Caco-2 (cell line): ENCODE measurements around the gene TFF3. TPM values are rescaled to one million over a fixed set of nuclear protein-coding genes. Genes with fewer than 3 reads are reported as not detected.

Experiments used
- BruUV-seq: library from RNA; stranded (reverse); fragments of 400-500 nt; replicated peaks from 2 replicates; lab custom pipeline; 2021; lab: Mats Ljungman, UMichigan
- CTCF ChIA-PET: fragments of 300-600 bp; sonication (Branson Sonifier 250); formaldehyde crosslinking; loops from one replicate; lab custom pipeline; 2022; ENCODE audit warnings: antibody characterized with exemption; lab: Charles Lee
- POLR2A ChIA-PET: fragments of 300-600 bp; sonication (Branson Sonifier 250); formaldehyde crosslinking; loops from one replicate; lab custom pipeline; 2022; ENCODE audit warnings: antibody characterized with exemption; lab: Charles Lee
- DNase-seq, 2 experiments: peaks; one replicate each; pipeline versions ENCODE4 v3.0.0 to v3.0.0-alpha.2; 2020 to 2022
- H3K27me3 ChIP-seq: replicated peaks from 2 replicates; pipeline ENCODE4 v1.6.0; 2011; ENCODE audit warnings: low read length; ENCODE audit not compliant: control insufficient read depth, insufficient read depth
- H3K36me3 ChIP-seq: 2 replicates; pipeline ENCODE4 v1.5.1; 2011; ENCODE audit warnings: low read length; ENCODE audit not compliant: control insufficient read depth, insufficient read depth
- H3K4me1 ChIP-seq: fragments of 250-450 bp; sonication (Bioruptor Pico); 2 replicates; pipeline ENCODE4 v1.5.1; 2020; ENCODE audit warnings: mild to moderate bottlenecking
- H3K4me3 ChIP-seq: 2 replicates; pipeline ENCODE4 v1.5.1; 2011; ENCODE audit warnings: low read depth, mild to moderate bottlenecking, control low read depth, low read length
- H3K9me3 ChIP-seq: fragments of 250-450 bp; sonication (Bioruptor Pico); 2 replicates; pipeline ENCODE4 v1.5.1; 2020; ENCODE audit warnings: mild to moderate bottlenecking, moderate library complexity
- H3K27ac Mint-ChIP-seq: one replicate; pipeline ENCODE4 v1.8.0; 2022; ENCODE audit warnings: mixed read lengths; ENCODE audit not compliant: unreplicated experiment
- H3K27me3 Mint-ChIP-seq: one replicate; pipeline ENCODE4 v1.8.0; 2022; ENCODE audit warnings: mixed read lengths; ENCODE audit not compliant: insufficient read depth, unreplicated experiment
- H3K36me3 Mint-ChIP-seq: one replicate; pipeline ENCODE4 v1.8.0; 2022; ENCODE audit warnings: mild to moderate bottlenecking, mixed read lengths; ENCODE audit not compliant: insufficient read depth, unreplicated experiment
- H3K4me1 Mint-ChIP-seq: one replicate; pipeline ENCODE4 v1.8.0; 2022; ENCODE audit warnings: low read depth, mixed read lengths; ENCODE audit not compliant: unreplicated experiment
- H3K4me3 Mint-ChIP-seq: one replicate; pipeline ENCODE4 v1.8.0; 2022; ENCODE audit warnings: mild to moderate bottlenecking, moderate library complexity, mixed read lengths; ENCODE audit not compliant: unreplicated experiment
- H3K9me3 Mint-ChIP-seq: one replicate; pipeline ENCODE4 v1.8.0; 2022; ENCODE audit warnings: mixed read lengths; ENCODE audit not compliant: unreplicated experiment
- intact Hi-C: fragments of 100-400 bp; cut with micrococcal nuclease; formaldehyde crosslinking; loops from one replicate; pipeline ENCODE4 v1.10.0; 2022; ENCODE audit not compliant: unreplicated experiment
- total RNA-seq: library from RNA; stranded (reverse); gene quantifications from 2 replicates; pipeline ENCODE4 v1.2.3, GENCODE V29; 2022
- TF ChIP-seq, protein P1 (sequence below), 2 experiments: fragments of 200-600 bp in 1 of 2; IDR thresholded peaks; 1 replicate in 1 of 2; 2 replicates in 1 of 2; pipeline versions ENCODE4 v1.5.1 to v1.8.0; 2011 to 2022; ENCODE audit warnings: antibody characterized with exemption in 1 of 2, control low read depth in 1 of 2, inconsistent platforms in 1 of 2, low read depth in 1 of 2, low read length in 1 of 2, mild to moderate bottlenecking in 1 of 2, moderate library complexity in 1 of 2; ENCODE audit not compliant: insufficient read depth in 1 of 2, severe bottlenecking in 1 of 2, unreplicated experiment in 1 of 2

The TFF3 gene
- total RNA-seq, 1 experiment from 2014 or later: 65.8 TPM

GRCh38 chr21:42362700-42363099 is 47.5 kb upstream of the TFF3 start:
- Mint-ChIP-seq H3K27ac (no peak overlapping the region), H3K9me3 (no peaks in the 10 kb centered on the region), H3K4me3 (no peak overlapping the region), H3K36me3 (no peaks in the 10 kb centered on the region), H3K4me1 (peaks cover 25% of the 10 kb centered on the region), H3K27me3 (no peaks in the 10 kb centered on the region)
- H3K9me3 ChIP-seq: no peaks in the 10 kb centered on the region
- no peak for DNase-seq
- ChIA-PET POLR2A (no interaction called here), CTCF (interaction anchor here (0.6 to 0.7 kb wide), 3 partner anchors 96 to 456 kb away, joined by 3 to 5 read pairs (median 4); no protein-coding TSS in a partner anchor)
- H3K36me3 ChIP-seq: no peaks in the 10 kb centered on the region
- intact Hi-C loops: loop anchor here (10.0 kb wide), 1 partner anchor 48 kb away; the partner anchor contains the start of gene TFF3
- TF ChIP-seq, protein P1, sequence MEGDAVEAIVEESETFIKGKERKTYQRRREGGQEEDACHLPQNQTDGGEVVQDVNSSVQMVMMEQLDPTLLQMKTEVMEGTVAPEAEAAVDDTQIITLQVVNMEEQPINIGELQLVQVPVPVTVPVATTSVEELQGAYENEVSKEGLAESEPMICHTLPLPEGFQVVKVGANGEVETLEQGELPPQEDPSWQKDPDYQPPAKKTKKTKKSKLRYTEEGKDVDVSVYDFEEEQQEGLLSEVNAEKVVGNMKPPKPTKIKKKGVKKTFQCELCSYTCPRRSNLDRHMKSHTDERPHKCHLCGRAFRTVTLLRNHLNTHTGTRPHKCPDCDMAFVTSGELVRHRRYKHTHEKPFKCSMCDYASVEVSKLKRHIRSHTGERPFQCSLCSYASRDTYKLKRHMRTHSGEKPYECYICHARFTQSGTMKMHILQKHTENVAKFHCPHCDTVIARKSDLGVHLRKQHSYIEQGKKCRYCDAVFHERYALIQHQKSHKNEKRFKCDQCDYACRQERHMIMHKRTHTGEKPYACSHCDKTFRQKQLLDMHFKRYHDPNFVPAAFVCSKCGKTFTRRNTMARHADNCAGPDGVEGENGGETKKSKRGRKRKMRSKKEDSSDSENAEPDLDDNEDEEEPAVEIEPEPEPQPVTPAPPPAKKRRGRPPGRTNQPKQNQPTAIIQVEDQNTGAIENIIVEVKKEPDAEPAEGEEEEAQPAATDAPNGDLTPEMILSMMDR (IDR thresholded peaks at IDR 0.05; ENCODE audit: insufficient read depth in 1 of 2, low read depth in 1 of 2, low read length in 1 of 2, severe bottlenecking in 1 of 2, unreplicated experiment in 1 of 2): no peak
- peaks cover 21% of the 10 kb centered on the region for H3K4me1 ChIP-seq
- H3K27me3 ChIP-seq: no peaks in the 10 kb centered on the region
- no TSS peak for BruUV-seq
- no peak overlapping the region for H3K4me3 ChIP-seq

DNA sequence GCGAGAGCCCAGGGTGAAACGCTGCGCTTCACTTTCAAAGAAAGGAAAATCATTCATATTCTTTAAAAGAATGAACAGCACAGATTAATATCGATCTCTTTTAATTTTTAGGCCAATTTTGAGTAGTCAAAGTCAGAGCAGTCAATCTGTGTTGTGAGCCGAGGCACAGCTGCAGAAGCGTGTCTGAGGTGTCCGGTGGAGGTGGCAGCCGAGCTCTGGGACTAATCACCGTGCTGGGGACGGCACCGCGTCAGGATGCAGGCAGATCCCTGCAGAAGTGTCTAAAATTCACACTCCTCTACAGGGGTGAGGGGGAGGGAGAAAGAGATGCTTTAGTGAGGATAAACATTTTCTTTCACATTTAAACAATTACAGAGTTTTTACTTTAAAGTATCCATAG is 47.0 kb upstream of the TFF3 start:
- no peak overlapping the region for H3K4me3 ChIP-seq
- peaks cover 16% of the 10 kb centered on the region for H3K4me1 ChIP-seq
- no TSS peak for BruUV-seq
- DNase-seq: no peak
- Mint-ChIP-seq H3K4me1 (peaks cover 20% of the 10 kb centered on the region), H3K9me3 (no peaks in the 10 kb centered on the region), H3K36me3 (no peaks in the 10 kb centered on the region), H3K27ac (no peak overlapping the region), H3K27me3 (no peaks in the 10 kb centered on the region), H3K4me3 (no peak overlapping the region)
- TF ChIP-seq, protein P1 (IDR thresholded peaks at IDR 0.05; ENCODE audit: insufficient read depth in 1 of 2, low read depth in 1 of 2, low read length in 1 of 2, severe bottlenecking in 1 of 2, unreplicated experiment in 1 of 2): no peak
- no peaks in the 10 kb centered on the region for H3K27me3 ChIP-seq
- H3K9me3 ChIP-seq: no peaks in the 10 kb centered on the region
- ChIA-PET CTCF (interaction anchor here (0.6 to 0.7 kb wide), 3 partner anchors 95 to 457 kb away, joined by 3 to 5 read pairs (median 4); no protein-coding TSS in a partner anchor), POLR2A (no interaction called here)
- intact Hi-C loops: loop anchor here (10.0 kb wide), 1 partner anchor 47 kb away; the partner anchor contains the start of gene TFF3
- no peaks in the 10 kb centered on the region for H3K36me3 ChIP-seq

DNA sequence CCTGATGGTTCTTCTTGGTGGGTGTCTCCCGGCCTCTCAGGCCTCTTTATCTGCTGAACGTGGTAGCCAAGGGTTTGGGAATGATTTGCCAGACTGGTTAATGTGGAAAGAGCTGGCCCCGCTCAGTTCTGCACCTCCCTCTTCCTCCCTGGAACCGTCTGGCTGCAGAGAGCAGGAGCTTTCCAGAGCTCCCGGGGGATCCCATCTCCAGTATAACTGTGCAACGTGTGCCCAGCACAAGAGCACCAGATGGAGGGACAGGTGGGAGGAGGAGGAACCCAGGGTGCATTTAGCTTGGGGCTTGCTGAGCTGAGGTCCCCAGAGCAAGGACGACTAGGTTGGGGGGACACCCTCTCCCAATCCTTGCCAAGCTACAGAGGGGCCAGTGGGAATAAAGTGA is 46.1 kb upstream of the TFF3 start:
- TF ChIP-seq, protein P1 (IDR thresholded peaks at IDR 0.05; ENCODE audit: insufficient read depth in 1 of 2, low read depth in 1 of 2, low read length in 1 of 2, severe bottlenecking in 1 of 2, unreplicated experiment in 1 of 2): no peak
- intact Hi-C loops: loop anchor here (10.0 kb wide), 1 partner anchor 46 kb away; the partner anchor contains the start of gene TFF3
- Mint-ChIP-seq H3K9me3 (no peaks in the 10 kb centered on the region), H3K27me3 (no peaks in the 10 kb centered on the region), H3K4me3 (no peak overlapping the region), H3K36me3 (no peaks in the 10 kb centered on the region), H3K4me1 (peaks cover 11% of the 10 kb centered on the region), H3K27ac (no peak overlapping the region)
- Histone ChIP-seq H3K4me3 (no peak overlapping the region), H3K9me3 (no peaks in the 10 kb centered on the region), H3K36me3 (no peaks in the 10 kb centered on the region), H3K27me3 (no peaks in the 10 kb centered on the region), H3K4me1 (peaks cover 7% of the 10 kb centered on the region)
- no peak for DNase-seq
- ChIA-PET CTCF (interaction anchor here (1.5 kb wide), 1 partner anchor 50 kb away, joined by 3 read pairs; no protein-coding TSS in a partner anchor), POLR2A (no interaction called here)
- no TSS peak for BruUV-seq
